RWPE2 (cell line): ENCODE data around the gene FRMD3.

ENCODE experiments used
- ATAC-seq: fragments of 200-7000 bp; cut with Tn5 transposase; 3 replicates; pipeline ENCODE4 v1.9.1; 2021; ENCODE audit warnings: low read depth
- DNase-seq: peaks from one replicate; pipeline ENCODE4 v3.0.0-alpha.2; 2020; ENCODE audit warnings: low spot score
- H3K27ac ChIP-seq: fragments of 450-650 bp; 2 replicates; pipeline ENCODE4 v1.5.1; 2017; ENCODE audit warnings: mild to moderate bottlenecking; ENCODE audit not compliant: poor library complexity, severe bottlenecking
- H3K27me3 ChIP-seq: fragments of 250-450 bp; sonication (Bioruptor Pico); 2 replicates; pipeline ENCODE4 v1.5.1; 2021; ENCODE audit warnings: mild to moderate bottlenecking, moderate library complexity; ENCODE audit not compliant: insufficient read depth, poor library complexity, severe bottlenecking
- H3K36me3 ChIP-seq: fragments of 250-450 bp; sonication (Bioruptor Pico); 2 replicates; pipeline ENCODE4 v1.5.1; 2020; ENCODE audit warnings: low read depth, mild to moderate bottlenecking, moderate library complexity
- H3K4me1 ChIP-seq: fragments of 250-450 bp; sonication (Bioruptor Pico); 2 replicates; pipeline ENCODE4 v1.5.1; 2021; ENCODE audit warnings: mild to moderate bottlenecking, moderate library complexity; ENCODE audit not compliant: insufficient read depth, poor library complexity, severe bottlenecking
- H3K4me3 ChIP-seq: fragments of 250-450 bp; sonication (Bioruptor Pico); 2 replicates; pipeline ENCODE4 v1.5.1; 2021; ENCODE audit warnings: mild to moderate bottlenecking, moderate library complexity; ENCODE audit not compliant: severe bottlenecking
- H3K9me3 ChIP-seq: fragments of 250-450 bp; sonication (Bioruptor Pico); 2 replicates; pipeline ENCODE4 v1.5.1; 2021; ENCODE audit warnings: mild to moderate bottlenecking, moderate library complexity; ENCODE audit not compliant: severe bottlenecking
- TF ChIP-seq, protein P1 (sequence below): fragments of 450-650 bp; IDR thresholded peaks from one replicate; pipeline ENCODE4 v1.5.1; 2017; ENCODE audit warnings: mild to moderate bottlenecking, moderate library complexity; ENCODE audit not compliant: poor library complexity, severe bottlenecking

Gene FRMD3

DNA sequence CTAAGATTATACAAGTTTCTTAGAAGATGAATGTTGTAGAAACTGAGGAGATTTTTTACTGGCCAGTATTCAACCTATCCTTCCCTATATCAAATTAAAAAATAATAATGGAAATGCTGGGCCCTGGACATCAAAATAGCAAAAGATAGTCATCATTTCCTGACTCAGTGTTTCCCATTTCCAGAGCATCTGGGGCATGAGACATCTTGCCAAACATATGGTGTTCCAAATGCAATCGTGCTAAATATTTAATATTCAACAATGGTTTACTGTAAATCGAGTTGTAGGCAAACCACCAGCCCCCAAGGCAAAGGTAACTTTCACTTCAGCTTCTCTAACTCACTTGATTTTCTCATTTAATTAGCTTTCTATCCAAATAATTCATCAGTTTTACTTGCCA lies 152.9 kb downstream of the FRMD3 start:
- H3K9me3 ChIP-seq, result no peaks in the 10 kb centered on the region
- TF ChIP-seq, protein P1, sequence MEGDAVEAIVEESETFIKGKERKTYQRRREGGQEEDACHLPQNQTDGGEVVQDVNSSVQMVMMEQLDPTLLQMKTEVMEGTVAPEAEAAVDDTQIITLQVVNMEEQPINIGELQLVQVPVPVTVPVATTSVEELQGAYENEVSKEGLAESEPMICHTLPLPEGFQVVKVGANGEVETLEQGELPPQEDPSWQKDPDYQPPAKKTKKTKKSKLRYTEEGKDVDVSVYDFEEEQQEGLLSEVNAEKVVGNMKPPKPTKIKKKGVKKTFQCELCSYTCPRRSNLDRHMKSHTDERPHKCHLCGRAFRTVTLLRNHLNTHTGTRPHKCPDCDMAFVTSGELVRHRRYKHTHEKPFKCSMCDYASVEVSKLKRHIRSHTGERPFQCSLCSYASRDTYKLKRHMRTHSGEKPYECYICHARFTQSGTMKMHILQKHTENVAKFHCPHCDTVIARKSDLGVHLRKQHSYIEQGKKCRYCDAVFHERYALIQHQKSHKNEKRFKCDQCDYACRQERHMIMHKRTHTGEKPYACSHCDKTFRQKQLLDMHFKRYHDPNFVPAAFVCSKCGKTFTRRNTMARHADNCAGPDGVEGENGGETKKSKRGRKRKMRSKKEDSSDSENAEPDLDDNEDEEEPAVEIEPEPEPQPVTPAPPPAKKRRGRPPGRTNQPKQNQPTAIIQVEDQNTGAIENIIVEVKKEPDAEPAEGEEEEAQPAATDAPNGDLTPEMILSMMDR, result no peak
- no peaks in the 10 kb centered on the region for H3K36me3 ChIP-seq
- DNase-seq, result no peak
- H3K27me3 ChIP-seq, result no peaks in the 10 kb centered on the region
- no peak overlapping the region for H3K27ac ChIP-seq
- no peak for ATAC-seq
- no peak overlapping the region for H3K4me3 ChIP-seq
- no peaks in the 10 kb centered on the region for H3K4me1 ChIP-seq

DNA sequence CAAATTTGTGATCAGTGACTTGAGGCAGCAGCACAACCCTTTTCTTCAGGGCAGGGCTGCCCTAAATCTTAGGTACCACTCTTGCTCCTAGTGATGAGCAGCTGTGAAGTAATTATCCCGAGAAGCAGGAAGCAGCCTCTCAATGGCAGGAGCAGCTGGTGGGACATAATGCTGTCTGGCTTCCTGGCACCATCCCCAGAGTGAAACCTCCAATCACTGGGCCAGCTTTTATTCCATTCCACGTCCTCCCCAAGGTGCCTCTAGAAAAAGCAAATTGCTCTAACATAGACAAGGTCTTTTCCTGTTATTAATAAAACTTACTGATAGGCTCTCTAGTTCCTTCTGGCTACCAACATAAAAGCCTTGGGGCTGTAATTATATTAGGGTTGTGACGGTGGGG lies 154.0 kb downstream of the FRMD3 start:
- ATAC-seq, result no peak
- Histone ChIP-seq H3K4me1 (no peaks in the 10 kb centered on the region), H3K36me3 (no peaks in the 10 kb centered on the region), H3K27me3 (no peaks in the 10 kb centered on the region), H3K4me3 (no peak overlapping the region), H3K27ac (no peak overlapping the region), H3K9me3 (no peaks in the 10 kb centered on the region)
- TF ChIP-seq, protein P1, result no peak
- no peak for DNase-seq

DNA sequence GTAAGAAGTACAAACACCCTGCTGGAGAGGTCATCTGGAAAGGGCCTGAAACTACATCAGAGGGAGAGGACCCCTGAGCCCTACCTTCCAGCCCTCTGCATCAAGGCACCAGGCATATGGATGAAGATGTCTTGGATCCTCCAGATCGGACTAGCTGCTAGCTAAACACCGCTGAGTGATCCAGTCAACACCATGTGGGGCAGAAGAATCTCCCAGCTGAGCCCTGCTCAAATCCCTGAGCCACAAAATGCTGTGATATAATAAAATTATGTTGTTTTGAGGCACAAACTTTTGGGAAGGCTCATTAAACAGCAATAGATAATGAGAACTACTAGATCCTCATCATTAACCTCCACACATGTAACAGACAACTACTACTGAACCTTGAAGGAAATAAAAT lies 155.2 kb downstream of the FRMD3 start:
- no peak for ATAC-seq
- TF ChIP-seq, protein P1, result no peak
- no peaks in the 10 kb centered on the region for H3K36me3 ChIP-seq

DNA sequence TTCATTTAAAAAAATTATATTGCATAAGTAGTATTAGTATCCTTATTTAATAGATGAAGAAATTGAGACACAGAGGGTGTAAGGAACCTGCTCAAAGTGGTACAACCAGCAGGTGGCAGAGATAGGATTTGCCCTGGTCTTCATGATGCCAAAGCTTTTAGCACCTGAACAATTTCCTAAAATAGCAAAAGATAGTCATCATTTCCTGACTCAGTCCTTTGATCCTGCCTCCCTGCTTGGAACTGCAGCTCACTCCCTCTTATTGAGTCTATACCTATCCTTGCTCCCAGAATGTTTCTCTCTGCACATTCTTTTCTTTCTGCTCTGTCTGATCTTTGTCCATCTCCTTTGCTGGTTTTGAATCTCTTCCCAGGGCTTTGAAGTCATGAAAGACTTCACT lies 155.8 kb downstream of the FRMD3 start:
- Histone ChIP-seq H3K27me3 (no peaks in the 10 kb centered on the region), H3K27ac (no peak overlapping the region), H3K4me3 (no peak overlapping the region), H3K4me1 (no peaks in the 10 kb centered on the region), H3K36me3 (no peaks in the 10 kb centered on the region), H3K9me3 (no peaks in the 10 kb centered on the region)
- TF ChIP-seq, protein P1, result no peak
- DNase-seq, result no peak
- ATAC-seq, result no peak

More for the DNA sequence above, 155.2 kb downstream of the FRMD3 start:
- H3K9me3 ChIP-seq, result no peaks in the 10 kb centered on the region
- no peak overlapping the region for H3K27ac ChIP-seq
- no peaks in the 10 kb centered on the region for H3K4me1 ChIP-seq
- DNase-seq, result no peak
- H3K4me3 ChIP-seq, result no peak overlapping the region
- no peaks in the 10 kb centered on the region for H3K27me3 ChIP-seq

DNA sequence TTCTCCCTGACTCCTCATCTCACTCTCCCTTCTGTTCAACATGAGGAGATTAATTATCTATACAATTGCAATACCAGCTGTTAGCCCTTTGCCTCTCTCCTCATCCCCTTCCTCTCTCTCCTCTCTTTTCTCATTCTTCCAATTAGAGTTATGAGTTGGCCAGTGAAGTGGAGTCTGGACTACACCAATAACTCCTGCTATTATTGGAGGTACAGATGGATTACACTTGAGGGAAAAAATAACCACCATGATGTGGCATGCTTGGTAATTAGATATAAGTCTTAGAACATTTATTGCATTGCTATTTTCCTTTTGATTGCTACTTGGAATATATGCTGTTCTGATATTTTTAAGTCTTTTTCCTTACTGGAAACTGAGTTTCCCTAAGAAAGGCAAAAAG lies 159.2 kb downstream of the FRMD3 start:
- no peak for ATAC-seq
- no peaks in the 10 kb centered on the region for H3K9me3 ChIP-seq
- H3K36me3 ChIP-seq, result no peaks in the 10 kb centered on the region
- no peak for DNase-seq
- H3K27me3 ChIP-seq, result no peaks in the 10 kb centered on the region
- no peak overlapping the region for H3K27ac ChIP-seq
- TF ChIP-seq, protein P1, result no peak
- H3K4me1 ChIP-seq, result no peaks in the 10 kb centered on the region
- H3K4me3 ChIP-seq, result no peak overlapping the region
